ENCODE measurements around the gene EVA1B. TPM values are rescaled to one million over a fixed set of nuclear protein-coding genes. Genes with fewer than 3 reads are reported as not detected.

Gene EVA1B
- total RNA-seq, 1 experiment from 2014 or later, result 79.0 TPM

DNA sequence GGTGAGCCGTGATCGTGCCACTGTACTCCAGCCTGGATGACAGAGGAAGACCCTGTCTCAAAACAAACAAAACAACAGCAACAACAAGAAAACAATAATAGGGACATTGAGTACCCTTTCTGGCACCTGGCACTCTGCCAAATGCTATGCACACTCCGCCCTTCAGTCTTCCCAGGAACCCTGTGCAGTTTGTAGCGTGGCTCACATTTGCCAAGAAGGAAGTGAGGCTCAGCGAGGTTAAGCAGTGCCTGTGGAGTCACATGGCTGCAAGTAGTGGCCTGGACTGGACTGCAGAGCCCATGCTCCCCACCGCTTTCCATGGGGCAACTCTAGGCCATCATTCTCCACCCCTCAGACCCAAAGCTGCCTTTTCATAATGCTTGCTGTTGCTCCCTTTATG, 5.3 kb upstream of the EVA1B start:
- TF ChIP-seq TCF7L2 (IDR thresholded peaks at IDR 0.05; ENCODE audit: low read depth, low read length) (no peak), SIN3A (IDR thresholded peaks at IDR 0.05; ENCODE audit: borderline replicate concordance, insufficient read depth, low read depth, low read length) (no peak), REST (IDR thresholded peaks at IDR 0.05; ENCODE audit: insufficient read depth in 1 of 2, low read depth in 2 of 2, low read length in 1 of 2) (no peak), POLR2AphosphoS5 (IDR thresholded peaks at IDR 0.05; ENCODE audit: low read depth, low read length) (no peak)
- TF ChIP-seq, protein P1, sequence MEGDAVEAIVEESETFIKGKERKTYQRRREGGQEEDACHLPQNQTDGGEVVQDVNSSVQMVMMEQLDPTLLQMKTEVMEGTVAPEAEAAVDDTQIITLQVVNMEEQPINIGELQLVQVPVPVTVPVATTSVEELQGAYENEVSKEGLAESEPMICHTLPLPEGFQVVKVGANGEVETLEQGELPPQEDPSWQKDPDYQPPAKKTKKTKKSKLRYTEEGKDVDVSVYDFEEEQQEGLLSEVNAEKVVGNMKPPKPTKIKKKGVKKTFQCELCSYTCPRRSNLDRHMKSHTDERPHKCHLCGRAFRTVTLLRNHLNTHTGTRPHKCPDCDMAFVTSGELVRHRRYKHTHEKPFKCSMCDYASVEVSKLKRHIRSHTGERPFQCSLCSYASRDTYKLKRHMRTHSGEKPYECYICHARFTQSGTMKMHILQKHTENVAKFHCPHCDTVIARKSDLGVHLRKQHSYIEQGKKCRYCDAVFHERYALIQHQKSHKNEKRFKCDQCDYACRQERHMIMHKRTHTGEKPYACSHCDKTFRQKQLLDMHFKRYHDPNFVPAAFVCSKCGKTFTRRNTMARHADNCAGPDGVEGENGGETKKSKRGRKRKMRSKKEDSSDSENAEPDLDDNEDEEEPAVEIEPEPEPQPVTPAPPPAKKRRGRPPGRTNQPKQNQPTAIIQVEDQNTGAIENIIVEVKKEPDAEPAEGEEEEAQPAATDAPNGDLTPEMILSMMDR (IDR thresholded peaks at IDR 0.05), result no peak
- ATAC-seq, result no peak
- no TSS peak for BruUV-seq (replicated peaks)
- Histone ChIP-seq H3K9me3 (ENCODE audit: control insufficient read depth, insufficient read depth, low read depth, low read length) (no peaks in the 10 kb centered on the region), H3K36me3 (ENCODE audit: control insufficient read depth, insufficient read depth, low read length) (no peaks in the 10 kb centered on the region), H3K27ac (ENCODE audit: low read length) (no peak overlapping the region), H3K27me3 (ENCODE audit: control insufficient read depth, insufficient read depth, low read length) (no peaks in the 10 kb centered on the region), H3K4me3 (ENCODE audit: low read depth in 2 of 2, low read length in 2 of 2) (no peak overlapping the region), H3K4me1 (ENCODE audit: control insufficient read depth, insufficient read depth, low read length) (peaks cover 9% of the 10 kb centered on the region)
- DNase-seq (ENCODE audit: low read depth, low spot score), result no peak
- CTCF ChIA-PET, result no interaction called here
- in situ Hi-C loops (cut with HindIII; ENCODE audit: low pct_unique_long_range_greater_than_20kb, low sequenced_read_pairs) (no loop called here), intact Hi-C loops (cut with micrococcal nuclease; ENCODE audit: unreplicated experiment) (no loop called here)
- POLR2A ChIA-PET, result no interaction called here

DNA sequence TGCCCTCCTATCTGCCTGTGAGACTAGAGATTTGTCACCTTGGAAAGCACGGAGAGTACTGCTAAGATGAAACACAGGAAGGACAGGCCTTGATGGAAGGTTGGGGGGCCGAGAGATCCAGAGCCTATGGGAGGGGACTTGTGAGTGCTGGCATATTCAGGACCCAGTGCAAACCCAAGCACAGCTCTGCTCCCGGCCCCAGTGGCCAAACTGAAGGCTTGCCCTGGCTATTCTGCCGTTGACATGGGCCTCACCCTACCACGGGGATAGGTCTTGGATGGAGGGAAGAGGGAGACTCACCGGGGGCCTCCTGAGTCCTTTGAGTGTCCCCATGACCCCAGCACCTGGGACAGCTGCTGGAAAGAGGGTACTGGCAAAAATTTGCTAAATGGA, 4.6 kb upstream of the EVA1B start:
- no peak for TF ChIP-seq REST (IDR thresholded peaks at IDR 0.05; ENCODE audit: insufficient read depth in 1 of 2, low read depth in 2 of 2, low read length in 1 of 2)
- no peak for TF ChIP-seq TCF7L2 (IDR thresholded peaks at IDR 0.05; ENCODE audit: low read depth, low read length)
- TF ChIP-seq SIN3A (IDR thresholded peaks at IDR 0.05; ENCODE audit: borderline replicate concordance, insufficient read depth, low read depth, low read length), result no peak
- TF ChIP-seq, protein P1 (IDR thresholded peaks at IDR 0.05), result no peak
- TF ChIP-seq POLR2AphosphoS5 (IDR thresholded peaks at IDR 0.05; ENCODE audit: low read depth, low read length), result no peak
- no peak overlapping the region for H3K27ac ChIP-seq (ENCODE audit: low read length)
- no peaks in the 10 kb centered on the region for H3K9me3 ChIP-seq (ENCODE audit: control insufficient read depth, insufficient read depth, low read depth, low read length)
- intact Hi-C loops (cut with micrococcal nuclease; ENCODE audit: unreplicated experiment) (no loop called here), in situ Hi-C loops (cut with HindIII; ENCODE audit: low pct_unique_long_range_greater_than_20kb, low sequenced_read_pairs) (no loop called here)
- no peak for DNase-seq (ENCODE audit: low read depth, low spot score)
- H3K4me1 ChIP-seq (ENCODE audit: control insufficient read depth, insufficient read depth, low read length), result peaks cover 10% of the 10 kb centered on the region
- H3K27me3 ChIP-seq (ENCODE audit: control insufficient read depth, insufficient read depth, low read length), result no peaks in the 10 kb centered on the region
- ChIA-PET CTCF (no interaction called here), POLR2A (no interaction called here)
- H3K4me3 ChIP-seq (ENCODE audit: low read depth in 2 of 2, low read length in 2 of 2), result no peak overlapping the region
- BruUV-seq (replicated peaks), result no TSS peak
- ATAC-seq, result no peak
- H3K36me3 ChIP-seq (ENCODE audit: control insufficient read depth, insufficient read depth, low read length), result no peaks in the 10 kb centered on the region
